Panc1 (cell line): ENCODE results near the gene HDAC11.

Source experiments
- POLR2AphosphoS5 ChIP-seq: IDR thresholded peaks from 2 replicates; pipeline ENCODE4 v1.6.1; 2012; ENCODE audit warnings: mild to moderate bottlenecking, low read depth, low read length, moderate library complexity
- SIN3A ChIP-seq: IDR thresholded peaks from 2 replicates; pipeline ENCODE4 v1.6.1; 2012; ENCODE audit warnings: low read depth, mild to moderate bottlenecking, low read length, moderate library complexity, borderline replicate concordance; ENCODE audit not compliant: insufficient read depth
- TF ChIP-seq, protein P1 (sequence below): fragments of 450-650 bp; IDR thresholded peaks from 2 replicates; pipeline ENCODE4 v1.5.1; 2017; ENCODE audit warnings: mild to moderate bottlenecking
- TF ChIP-seq, protein P2 (sequence below), 2 experiments: IDR thresholded peaks; 2 replicates each; pipeline ENCODE4 v1.6.1; 2011 to 2012; ENCODE audit warnings: low read depth in 2 of 2, control low read depth in 1 of 2, low read length in 1 of 2, mild to moderate bottlenecking in 1 of 2, moderate library complexity in 1 of 2; ENCODE audit not compliant: insufficient read depth in 1 of 2

DNA sequence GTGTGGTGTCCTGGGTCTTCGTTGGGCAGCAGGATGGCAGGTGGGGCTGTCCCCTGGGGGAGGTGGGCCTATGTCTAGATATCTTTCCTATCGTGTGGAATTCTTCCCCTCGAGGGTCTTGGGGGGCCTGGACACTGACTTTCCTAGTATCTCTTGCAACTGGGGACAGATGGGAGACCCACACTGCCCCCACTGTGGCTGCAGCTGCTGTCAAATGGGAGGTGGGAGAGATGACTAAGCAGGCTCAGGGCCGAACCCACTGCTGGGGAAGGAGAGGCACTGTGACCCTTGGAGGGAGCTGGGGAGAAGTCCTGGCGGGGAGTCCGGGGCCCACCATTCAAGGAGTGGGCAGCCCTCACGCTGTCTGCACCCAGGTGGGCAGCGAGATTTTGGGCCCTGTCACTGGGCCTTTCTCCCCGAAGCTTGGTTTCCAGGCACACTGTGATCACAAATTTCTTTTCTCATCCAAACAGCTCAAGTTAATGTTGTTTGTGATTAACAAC, 65.9 kb downstream of the HDAC11 start:
- TF ChIP-seq POLR2AphosphoS5 (no peak), SIN3A (no peak)
- TF ChIP-seq, protein P1, sequence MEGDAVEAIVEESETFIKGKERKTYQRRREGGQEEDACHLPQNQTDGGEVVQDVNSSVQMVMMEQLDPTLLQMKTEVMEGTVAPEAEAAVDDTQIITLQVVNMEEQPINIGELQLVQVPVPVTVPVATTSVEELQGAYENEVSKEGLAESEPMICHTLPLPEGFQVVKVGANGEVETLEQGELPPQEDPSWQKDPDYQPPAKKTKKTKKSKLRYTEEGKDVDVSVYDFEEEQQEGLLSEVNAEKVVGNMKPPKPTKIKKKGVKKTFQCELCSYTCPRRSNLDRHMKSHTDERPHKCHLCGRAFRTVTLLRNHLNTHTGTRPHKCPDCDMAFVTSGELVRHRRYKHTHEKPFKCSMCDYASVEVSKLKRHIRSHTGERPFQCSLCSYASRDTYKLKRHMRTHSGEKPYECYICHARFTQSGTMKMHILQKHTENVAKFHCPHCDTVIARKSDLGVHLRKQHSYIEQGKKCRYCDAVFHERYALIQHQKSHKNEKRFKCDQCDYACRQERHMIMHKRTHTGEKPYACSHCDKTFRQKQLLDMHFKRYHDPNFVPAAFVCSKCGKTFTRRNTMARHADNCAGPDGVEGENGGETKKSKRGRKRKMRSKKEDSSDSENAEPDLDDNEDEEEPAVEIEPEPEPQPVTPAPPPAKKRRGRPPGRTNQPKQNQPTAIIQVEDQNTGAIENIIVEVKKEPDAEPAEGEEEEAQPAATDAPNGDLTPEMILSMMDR = no peak
- TF ChIP-seq, protein P2, sequence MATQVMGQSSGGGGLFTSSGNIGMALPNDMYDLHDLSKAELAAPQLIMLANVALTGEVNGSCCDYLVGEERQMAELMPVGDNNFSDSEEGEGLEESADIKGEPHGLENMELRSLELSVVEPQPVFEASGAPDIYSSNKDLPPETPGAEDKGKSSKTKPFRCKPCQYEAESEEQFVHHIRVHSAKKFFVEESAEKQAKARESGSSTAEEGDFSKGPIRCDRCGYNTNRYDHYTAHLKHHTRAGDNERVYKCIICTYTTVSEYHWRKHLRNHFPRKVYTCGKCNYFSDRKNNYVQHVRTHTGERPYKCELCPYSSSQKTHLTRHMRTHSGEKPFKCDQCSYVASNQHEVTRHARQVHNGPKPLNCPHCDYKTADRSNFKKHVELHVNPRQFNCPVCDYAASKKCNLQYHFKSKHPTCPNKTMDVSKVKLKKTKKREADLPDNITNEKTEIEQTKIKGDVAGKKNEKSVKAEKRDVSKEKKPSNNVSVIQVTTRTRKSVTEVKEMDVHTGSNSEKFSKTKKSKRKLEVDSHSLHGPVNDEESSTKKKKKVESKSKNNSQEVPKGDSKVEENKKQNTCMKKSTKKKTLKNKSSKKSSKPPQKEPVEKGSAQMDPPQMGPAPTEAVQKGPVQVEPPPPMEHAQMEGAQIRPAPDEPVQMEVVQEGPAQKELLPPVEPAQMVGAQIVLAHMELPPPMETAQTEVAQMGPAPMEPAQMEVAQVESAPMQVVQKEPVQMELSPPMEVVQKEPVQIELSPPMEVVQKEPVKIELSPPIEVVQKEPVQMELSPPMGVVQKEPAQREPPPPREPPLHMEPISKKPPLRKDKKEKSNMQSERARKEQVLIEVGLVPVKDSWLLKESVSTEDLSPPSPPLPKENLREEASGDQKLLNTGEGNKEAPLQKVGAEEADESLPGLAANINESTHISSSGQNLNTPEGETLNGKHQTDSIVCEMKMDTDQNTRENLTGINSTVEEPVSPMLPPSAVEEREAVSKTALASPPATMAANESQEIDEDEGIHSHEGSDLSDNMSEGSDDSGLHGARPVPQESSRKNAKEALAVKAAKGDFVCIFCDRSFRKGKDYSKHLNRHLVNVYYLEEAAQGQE (IDR thresholded peaks at IDR 0.05; ENCODE audit: insufficient read depth in 1 of 2, low read depth in 2 of 2, low read length in 1 of 2) = no peak
